Stimulated activated CD8-positive, alpha-beta memory T cell treated with anti-CD3 and anti-CD28 coated beads, Interleukin-12 subunit alpha, Interleukin-12 subunit beta, amount 100 ng/mL, for 24 hours (primary cell): ENCODE data around the gene PSMD4.
A peak's percentile ranks its signal among the peaks of the same experiment; 100 is the strongest.
"Not testable (repeated sequence)": the region's sequence is repeated elsewhere in the genome, so short reads cannot be mapped to it uniquely, and the experiment has no call there.

ENCODE experiments used
- DNase-seq: peaks from one replicate; pipeline ENCODE4 v3.0.0-alpha.2; 2020; ENCODE audit errors: extremely low read depth

The PSMD4 gene

DNA sequence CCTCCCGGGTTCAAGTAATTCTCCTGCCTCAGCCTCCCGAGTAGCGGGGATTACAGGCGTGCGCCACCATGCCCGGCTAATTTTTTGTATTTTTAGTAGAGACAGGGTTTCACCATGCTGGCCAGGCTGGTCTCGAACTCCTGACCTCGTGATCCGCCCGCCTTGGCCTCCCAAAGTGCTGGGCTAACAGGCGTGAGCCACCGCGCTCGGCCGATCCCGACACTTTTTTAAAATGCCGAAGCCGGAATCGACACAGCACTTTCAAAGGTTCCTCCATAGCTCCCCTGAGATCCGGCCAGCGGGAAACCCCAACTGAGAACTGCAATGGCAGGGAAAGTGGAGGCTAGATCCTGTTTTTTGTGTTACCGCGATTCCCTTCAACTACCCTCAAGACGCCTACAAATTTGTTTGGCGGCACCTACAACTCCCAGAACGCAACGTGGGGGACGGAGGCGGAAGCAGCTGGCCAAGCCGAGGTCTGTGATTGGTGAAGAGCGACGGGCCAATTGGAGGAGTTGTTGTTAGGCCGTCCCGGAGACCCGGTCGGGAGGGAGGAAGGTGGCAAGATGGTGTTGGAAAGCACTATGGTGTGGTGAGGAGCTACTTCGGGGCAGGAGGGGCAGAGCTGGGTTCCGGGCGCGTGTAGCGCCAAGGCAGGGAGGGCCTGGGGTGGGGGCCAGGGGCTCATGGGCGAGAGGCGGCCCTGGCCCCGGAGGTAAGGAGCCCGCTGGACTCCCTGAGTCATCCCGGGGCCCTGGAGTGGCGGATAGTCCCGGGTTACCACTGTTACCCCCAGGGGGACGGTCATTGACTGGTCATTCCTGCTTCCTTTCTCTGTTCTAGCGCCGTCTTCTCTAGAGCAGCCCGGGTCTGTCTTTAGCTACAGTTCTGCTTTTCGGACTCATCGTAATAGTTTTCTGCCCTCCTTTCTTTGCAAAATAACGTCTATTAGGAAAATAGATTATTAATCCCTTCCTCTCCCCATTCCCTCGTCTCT lies at the start of gene PSMD4:
PSMD4 (plus strand) TSS at position 518 of the 997 bp plus-strand sequence; CDS start at position 567, 49 bp downstream.
- peak; percentile 75 for DNase-seq

GRCh38 chr1:151205381-151205965 lies 49.1 kb upstream of the PSMD4 start:
- not testable (repeated sequence) for DNase-seq

DNA sequence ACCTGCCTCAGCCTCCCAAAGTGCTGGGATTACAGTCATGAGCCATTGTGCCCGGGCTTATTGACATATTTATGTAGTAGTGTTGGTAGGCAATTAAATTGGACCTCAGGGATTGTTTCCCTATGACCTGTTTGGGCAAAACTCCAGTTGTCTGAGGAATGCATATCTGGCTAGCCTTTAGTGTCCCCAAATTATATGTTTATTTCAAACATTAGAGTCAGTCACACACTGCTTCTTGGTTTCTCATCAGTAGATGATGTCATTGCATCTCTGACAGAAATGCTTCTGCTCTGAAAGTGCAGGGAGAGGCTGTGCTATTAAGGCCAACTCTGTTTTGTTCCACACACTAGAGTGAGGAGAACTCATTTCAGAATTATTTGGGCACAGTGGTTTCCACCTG lies 43.7 kb upstream of the PSMD4 start:
- no peak for DNase-seq

GRCh38 chr1:151211972-151212705 lies 42.4 kb upstream of the PSMD4 start:
- DNase-seq = no peak

- DNase-seq = no peak
Observed at GRCh38 chr1:151213560-151213959, 41.0 kb upstream of the PSMD4 start.

- no peak for DNase-seq
Observed at GRCh38 chr1:151221616-151222015, 32.9 kb upstream of the PSMD4 start.

GRCh38 chr1:151222130-151222529 lies 32.4 kb upstream of the PSMD4 start:
- DNase-seq = no peak

DNA sequence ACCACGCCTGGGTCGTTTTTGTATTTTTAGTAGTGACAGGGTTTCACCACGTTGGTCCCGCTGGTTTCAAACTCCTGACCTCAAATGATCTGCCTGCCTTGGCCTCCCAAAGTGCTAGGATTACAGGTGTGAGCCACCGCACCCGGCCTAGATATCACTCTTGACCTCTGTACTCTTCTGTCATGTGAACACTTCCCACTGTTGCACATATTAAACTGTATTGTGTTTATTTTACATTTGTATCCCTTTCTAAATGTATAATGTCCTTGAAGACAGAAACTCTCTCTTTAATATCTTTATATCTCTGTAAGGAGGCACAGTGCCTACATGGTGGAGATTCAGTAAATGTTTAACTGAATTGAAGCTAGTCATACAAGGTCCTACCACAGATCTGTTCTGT lies 19.3 kb upstream of the PSMD4 start:
- no peak for DNase-seq

- no peak for DNase-seq
Observed at GRCh38 chr1:151237678-151238466, 16.7 kb upstream of the PSMD4 start.

DNA sequence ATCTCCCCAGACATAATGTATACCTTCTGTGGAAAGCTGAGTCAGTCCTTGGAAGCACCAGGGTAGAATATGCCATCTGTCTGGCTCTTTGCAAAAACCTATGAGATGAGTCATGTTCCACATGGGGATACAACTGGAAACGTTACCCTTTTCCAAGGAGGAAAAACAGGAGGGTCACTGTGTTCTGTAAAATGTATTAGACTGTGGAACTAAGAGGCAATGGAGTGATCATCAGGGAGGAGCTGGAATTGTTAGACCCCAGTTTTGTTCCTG lies 16.1 kb upstream of the PSMD4 start:
- no peak for DNase-seq

GRCh38 chr1:151242442-151242841 lies 12.1 kb upstream of the PSMD4 start:
- DNase-seq = no peak

- DNase-seq = no peak
Observed at GRCh38 chr1:151243683-151244216, 10.8 kb upstream of the PSMD4 start.

DNA sequence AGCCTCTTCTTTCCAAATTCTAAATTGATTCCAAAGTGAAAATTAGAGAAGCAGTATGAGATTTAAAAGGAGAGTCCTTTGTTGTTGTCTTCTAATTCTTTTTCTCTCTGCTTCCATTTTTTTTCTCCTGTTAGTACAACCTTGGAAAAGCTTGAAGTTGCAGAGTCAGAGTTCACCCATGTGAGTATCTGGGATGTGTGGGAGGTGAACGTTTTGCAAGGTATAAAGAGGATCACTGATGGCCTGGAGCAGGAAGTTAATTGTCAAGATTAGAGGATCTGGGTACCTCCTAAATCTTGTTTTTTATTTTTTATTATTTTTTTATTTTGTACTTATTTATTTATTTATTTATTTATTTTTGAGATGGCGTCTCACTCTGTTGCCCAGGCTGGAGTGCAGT lies 7.7 kb upstream of the PSMD4 start:
- no peak for DNase-seq

GRCh38 chr1:151251656-151252470 lies 2.7 kb upstream of the PSMD4 start:
- peak; percentile 40 for DNase-seq

- DNase-seq = no peak
Observed at GRCh38 chr1:151255381-151255780, 847 bp downstream of the PSMD4 start.

DNA sequence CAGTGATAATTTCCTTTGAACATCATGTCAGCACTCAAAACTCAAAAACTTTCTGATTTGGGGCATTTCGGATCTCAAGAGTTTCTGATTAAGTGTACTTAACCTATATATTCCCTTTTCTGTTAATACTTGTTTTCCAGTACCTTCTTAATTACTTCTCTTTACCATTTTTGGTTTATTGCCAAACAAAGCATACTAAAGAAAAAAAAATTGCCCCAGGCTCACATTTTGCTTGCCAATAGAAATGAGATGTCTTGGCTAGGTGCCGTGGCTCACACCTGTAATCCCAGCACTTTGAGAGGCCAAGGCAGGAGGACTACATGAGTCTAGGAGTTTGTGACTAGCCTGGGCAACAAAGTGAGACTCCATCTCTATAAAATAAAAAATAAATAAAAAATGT lies 4.8 kb downstream of the PSMD4 start:
- DNase-seq = no peak

- DNase-seq = no peak
Observed at GRCh38 chr1:151265446-151266236, 11.1 kb downstream of the PSMD4 start.

- DNase-seq = no peak
Observed at GRCh38 chr1:151266315-151266714, 11.8 kb downstream of the PSMD4 start.

DNA sequence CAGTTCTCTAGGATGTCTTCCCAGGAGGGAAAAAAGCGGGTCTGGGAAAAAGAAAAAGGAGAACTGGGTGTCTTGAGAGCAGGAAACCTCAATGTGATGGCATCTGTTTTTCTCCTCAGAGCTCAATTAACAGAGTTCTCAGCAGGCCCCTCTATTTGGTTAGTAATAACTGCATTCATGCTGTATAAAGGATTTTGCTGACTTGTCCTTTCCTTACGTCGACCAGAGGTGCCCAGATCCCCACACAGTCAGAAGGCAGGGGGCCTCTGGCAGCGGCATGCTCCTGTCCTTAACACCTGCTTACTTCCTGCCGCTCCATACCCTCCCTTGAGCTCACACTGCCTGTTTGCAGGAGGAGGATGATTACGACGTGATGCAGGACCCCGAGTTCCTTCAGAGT lies 12.3 kb downstream of the PSMD4 start:
- no peak for DNase-seq

GRCh38 chr1:151267760-151268159 lies 13.2 kb downstream of the PSMD4 start:
- no peak for DNase-seq
